ENCODE measurements around the gene TCL1B. TPM values are rescaled to one million over a fixed set of nuclear protein-coding genes. Genes with fewer than 3 reads are reported as not detected.

Gene TCL1B
- total and polyA plus RNA-seq, 2 of the 8 experiments (the other 6 are each of a cell fraction or from before 2014, with no cell fraction given), result 9.6 to 11.5 TPM

GRCh38 chr14:95689441-95689840 is 3.2 kb downstream of the TCL1B start:
- no peaks in the 10 kb centered on the region for H4K20me1 ChIP-seq (replicated peaks in 1 of 2; ENCODE audit: control insufficient read depth in 1 of 2, insufficient read depth in 2 of 2, low read length in 2 of 2)
- H3K23ac ChIP-seq (ENCODE audit: insufficient read length), result no peak overlapping the region
- peaks cover 0 to 5% (median 0%) of the 10 kb centered on the region in 4 experiments; a peak in 4 of 7 replicates for H3K27me3 ChIP-seq (replicated peaks in 1 of 4; ENCODE audit: control insufficient read depth in 3 of 4, extremely low read depth in 1 of 4, insufficient read depth in 3 of 4, low read length in 3 of 4)
- no peak overlapping the region for H4K91ac ChIP-seq (replicated peaks; ENCODE audit: insufficient read length, low read length)
- no peak overlapping the region for H2AFZ ChIP-seq (ENCODE audit: low read length)
- no peaks in the 10 kb centered on the region for H3K79me1 ChIP-seq (ENCODE audit: low read depth, low read length)
- no peak overlapping the region for H4K8ac ChIP-seq (ENCODE audit: extremely low read depth, insufficient read depth, low read length)
- H2BK120ac ChIP-seq (replicated peaks; ENCODE audit: low read depth, low read length), result no peak overlapping the region
- H2BK20ac ChIP-seq (ENCODE audit: low read length), result no peak overlapping the region
- no peak for TF ChIP-seq GTF2F1 (IDR thresholded peaks at IDR 0.05; ENCODE audit: borderline replicate concordance, low read depth, low read length)
- no peak for TF ChIP-seq KDM1A (IDR thresholded peaks at IDR 0.05; ENCODE audit: borderline replicate concordance, low read length)
- H2BK15ac ChIP-seq (ENCODE audit: low read length), result no peak overlapping the region
- no peak overlapping the region for H3K27ac ChIP-seq (ENCODE audit: low read depth, low read length)
- H3K56ac ChIP-seq (replicated peaks; ENCODE audit: insufficient read length, low read depth, low read length), result no peak overlapping the region
- H3K4ac ChIP-seq (replicated peaks; ENCODE audit: insufficient read length, low read depth, low read length), result no peak overlapping the region
- H4K5ac ChIP-seq (ENCODE audit: insufficient read length, low read depth, low read length), result no peak overlapping the region
- no peaks in the 10 kb centered on the region for H3K79me2 ChIP-seq (ENCODE audit: control insufficient read depth in 1 of 2, insufficient read depth in 2 of 2, low read length in 2 of 2)
- H3K9me3 ChIP-seq (ENCODE audit: insufficient read depth in 2 of 2, low read depth in 1 of 2, low read length in 1 of 2), result no peaks in the 10 kb centered on the region
- WGBS, 2 experiments (ENCODE audit: extremely low coverage in 1 of 2, insufficient coverage in 1 of 2, insufficient read length in 1 of 2, insufficient replicate concordance in 2 of 2, low coverage in 1 of 2, low lambda C conversion rate in 2 of 2, missing lambda C conversion rate in 1 of 2), result 50% methylated on average over 5 of the region's 5 CpGs; no CpG with 5 or more reads in 1 of the 2 experiments
- H2BK12ac ChIP-seq (ENCODE audit: low read depth, low read length), result no peak overlapping the region
- no peak overlapping the region for H3K18ac ChIP-seq (ENCODE audit: extremely low read depth, low read length)
- H3K9ac ChIP-seq (replicated peaks in 1 of 4; ENCODE audit: extremely low read depth in 1 of 4, low read depth in 3 of 4, low read length in 3 of 4), result no peak overlapping the region
- no peaks in the 10 kb centered on the region for H3K36me3 ChIP-seq (ENCODE audit: control insufficient read depth in 2 of 4, insufficient read depth in 4 of 4, low read length in 3 of 4)
- no peak overlapping the region; a peak in 1 of 4 replicates for H3K4me2 ChIP-seq (ENCODE audit: insufficient read depth in 1 of 2, low read depth in 2 of 2, low read length in 2 of 2)
- no peak overlapping the region for H2AK5ac ChIP-seq (ENCODE audit: low read depth, low read length)
- peaks cover 6 to 13% (median 6%) of the 10 kb centered on the region in 4 experiments for H3K4me1 ChIP-seq (replicated peaks in 1 of 4; ENCODE audit: control insufficient read depth in 3 of 4, insufficient read depth in 4 of 4, low read length in 3 of 4)
- CTCF ChIA-PET (ENCODE audit: partially characterized antibody), result interaction anchor here (0.8 to 1.2 kb wide), 6 partner anchors 13 to 161 kb away, joined by 3 to 4 read pairs (median 3); no protein-coding TSS in a partner anchor
- FAIRE-seq (no peak), DNase-seq (ENCODE audit: low read depth in 1 of 2, low spot score in 2 of 2) (no peak)
- no peaks in the 10 kb centered on the region for H3K23me2 ChIP-seq (ENCODE audit: low read depth, low read length)
- no peak overlapping the region for H2BK5ac ChIP-seq (ENCODE audit: low read depth, low read length)
- no peak overlapping the region for H3K4me3 ChIP-seq (ENCODE audit: extremely low read depth in 1 of 4, insufficient read depth in 2 of 4, low read depth in 3 of 4, low read length in 4 of 4)
- POLR2A ChIA-PET (ENCODE audit: partially characterized antibody), result no interaction called here
- H3K14ac ChIP-seq (ENCODE audit: insufficient read length), result no peak overlapping the region
